HEK293 (cell line): Measurements from ENCODE around the gene RGS6.

Experiments used
- CTCF ChIA-PET: fragments of 350-600 bp; formaldehyde crosslinking; extraction: SDS; loops from one replicate; lab custom pipeline; 2021; ENCODE audit warnings: antibody characterized with exemption; lab: Yijun Ruan, JAX
- POLR2A ChIA-PET: fragments of 300-600 bp; formaldehyde crosslinking; extraction: SDS; loops from one replicate; lab custom pipeline; 2020; ENCODE audit warnings: antibody characterized with exemption, inconsistent platforms; lab: Yijun Ruan, JAX
- H3K27ac ChIP-seq: fragments of 200-500 bp; sonication (Bioruptor generic); 2 replicates; pipeline ENCODE4 v1.5.1; 2014; ENCODE audit warnings: low read depth, low read length, control low read depth, inconsistent platforms; ENCODE audit errors: extremely low read depth
- H3K36me3 ChIP-seq, 2 experiments: fragments of 200-500 bp in 1 of 2; sonication (Bioruptor generic) in 1 of 2; 1 replicate in 1 of 2; 2 replicates in 1 of 2; pipeline ENCODE4 v1.5.1; 2014 to 2017; ENCODE audit warnings: inconsistent platforms in 2 of 2, low read length in 2 of 2; ENCODE audit not compliant: control insufficient read depth in 2 of 2, insufficient read depth in 1 of 2
- H3K4me1 ChIP-seq: fragments of 200-500 bp; sonication (Bioruptor generic); 2 replicates; pipeline ENCODE4 v1.5.1; 2014; ENCODE audit warnings: mild to moderate bottlenecking, low read length, inconsistent platforms; ENCODE audit not compliant: control insufficient read depth, insufficient read depth
- H3K4me3 ChIP-seq: 2 replicates; pipeline ENCODE4 v1.5.1; 2011; ENCODE audit warnings: low read depth, mild to moderate bottlenecking, control low read depth, low read length, moderate library complexity
- H3K9me3 ChIP-seq: fragments of 200-500 bp; sonication (Bioruptor generic); 2 replicates; pipeline ENCODE4 v1.5.1; 2014; ENCODE audit warnings: low read depth, low read length, inconsistent platforms; ENCODE audit not compliant: control insufficient read depth, insufficient read depth
- BCL11B ChIP-seq: fragments of 450-650 bp; formaldehyde crosslinking; IDR thresholded peaks from 2 replicates; pipeline ENCODE4 v1.5.1; 2016; ENCODE audit warnings: low read depth, missing biosample characterization, missing genetic modification characterization
- GLIS1 ChIP-seq: fragments of 450-650 bp; formaldehyde crosslinking; IDR thresholded peaks from 2 replicates; pipeline ENCODE4 v1.5.1; 2016; ENCODE audit warnings: missing biosample characterization, missing genetic modification characterization
- SP7 ChIP-seq: fragments of 450-650 bp; formaldehyde crosslinking; IDR thresholded peaks from 2 replicates; pipeline ENCODE4 v1.5.1; 2016; ENCODE audit warnings: missing biosample characterization, missing genetic modification characterization
- ZBTB10 ChIP-seq: fragments of 450-650 bp; formaldehyde crosslinking; IDR thresholded peaks from 2 replicates; pipeline ENCODE4 v1.5.1; 2016; ENCODE audit warnings: missing biosample characterization, missing genetic modification characterization
- ZBTB20 ChIP-seq: fragments of 450-650 bp; formaldehyde crosslinking; IDR thresholded peaks from 2 replicates; pipeline ENCODE4 v1.5.1; 2016; ENCODE audit warnings: missing biosample characterization, missing genetic modification characterization
- ZBTB26 ChIP-seq: fragments of 450-650 bp; formaldehyde crosslinking; optimal IDR thresholded peaks from 2 replicates; pipeline ENCODE3; 2016; ENCODE audit warnings: missing biosample characterization, mild to moderate bottlenecking, missing genetic modification characterization
- ZNF114 ChIP-seq: fragments of 450-650 bp; formaldehyde crosslinking; IDR thresholded peaks from 2 replicates; pipeline ENCODE4 v1.5.0; 2017; ENCODE audit warnings: missing biosample characterization, missing genetic modification characterization
- ZNF211 ChIP-seq: fragments of 450-650 bp; formaldehyde crosslinking; IDR thresholded peaks from 2 replicates; pipeline ENCODE4 v1.5.1; 2016; ENCODE audit warnings: low read depth, missing biosample characterization, missing genetic modification characterization
- ZNF26 ChIP-seq: fragments of 450-650 bp; formaldehyde crosslinking; IDR thresholded peaks from 2 replicates; pipeline ENCODE4 v1.5.1; 2016; ENCODE audit warnings: missing biosample characterization, missing genetic modification characterization
- ZNF274 ChIP-seq, 2 experiments: fragments of 200-500 bp in 1 of 2; fragments of 450-650 bp in 1 of 2; sonication (Bioruptor generic) in 1 of 2; formaldehyde crosslinking in 1 of 2; IDR thresholded peaks; 2 replicates each; pipeline versions ENCODE4 v1.5.1 to v1.6.1; 2014 to 2016; ENCODE audit warnings: borderline replicate concordance in 1 of 2, inconsistent platforms in 1 of 2, low read length in 1 of 2, missing biosample characterization in 1 of 2, missing genetic modification characterization in 1 of 2
- ZNF292 ChIP-seq: fragments of 450-650 bp; formaldehyde crosslinking; IDR thresholded peaks from 2 replicates; pipeline ENCODE4 v1.5.1; 2016; ENCODE audit warnings: low read depth, missing biosample characterization, missing genetic modification characterization, borderline replicate concordance
- ZNF350 ChIP-seq: fragments of 450-650 bp; formaldehyde crosslinking; IDR thresholded peaks from 2 replicates; pipeline ENCODE4 v1.5.0; 2017; ENCODE audit warnings: missing biosample characterization, mild to moderate bottlenecking, missing genetic modification characterization
- ZNF473 ChIP-seq: fragments of 450-650 bp; formaldehyde crosslinking; IDR thresholded peaks from 2 replicates; pipeline ENCODE4 v1.5.1; 2017; ENCODE audit warnings: missing biosample characterization, missing genetic modification characterization
- ZNF48 ChIP-seq: fragments of 450-650 bp; formaldehyde crosslinking; IDR thresholded peaks from 2 replicates; pipeline ENCODE4 v1.5.1; 2016; ENCODE audit warnings: missing biosample characterization, missing genetic modification characterization
- ZNF510 ChIP-seq: fragments of 450-650 bp; formaldehyde crosslinking; IDR thresholded peaks from 2 replicates; pipeline ENCODE4 v1.5.1; 2018; ENCODE audit warnings: mild to moderate bottlenecking, missing genetic modification characterization, missing biosample characterization; ENCODE audit not compliant: insufficient replicate concordance
- ZNF530 ChIP-seq: fragments of 450-650 bp; formaldehyde crosslinking; IDR thresholded peaks from 2 replicates; pipeline ENCODE4 v1.5.1; 2016; ENCODE audit warnings: low read depth, missing biosample characterization, missing genetic modification characterization
- ZNF544 ChIP-seq: fragments of 450-650 bp; formaldehyde crosslinking; IDR thresholded peaks from 2 replicates; pipeline ENCODE4 v1.5.0; 2017; ENCODE audit warnings: missing biosample characterization, missing genetic modification characterization
- ZNF548 ChIP-seq: fragments of 450-650 bp; formaldehyde crosslinking; IDR thresholded peaks from 2 replicates; pipeline ENCODE4 v1.5.1; 2016; ENCODE audit warnings: missing biosample characterization, missing genetic modification characterization
- ZNF621 ChIP-seq: fragments of 450-650 bp; formaldehyde crosslinking; IDR thresholded peaks from 2 replicates; pipeline ENCODE4 v1.5.1; 2017; ENCODE audit warnings: missing biosample characterization, missing genetic modification characterization
- ZNF629 ChIP-seq: fragments of 450-650 bp; formaldehyde crosslinking; IDR thresholded peaks from 2 replicates; pipeline ENCODE4 v1.5.1; 2017; ENCODE audit warnings: missing biosample characterization, missing genetic modification characterization
- ZNF670 ChIP-seq: fragments of 450-650 bp; formaldehyde crosslinking; IDR thresholded peaks from 2 replicates; pipeline ENCODE4 v1.5.1; 2016; ENCODE audit warnings: missing biosample characterization, missing genetic modification characterization, low read depth
- ZNF707 ChIP-seq: fragments of 450-650 bp; formaldehyde crosslinking; IDR thresholded peaks from 2 replicates; pipeline ENCODE4 v1.5.1; 2016; ENCODE audit warnings: missing biosample characterization, missing genetic modification characterization
- ZNF785 ChIP-seq: fragments of 450-650 bp; formaldehyde crosslinking; IDR thresholded peaks from 2 replicates; pipeline ENCODE4 v1.5.1; 2016; ENCODE audit warnings: missing biosample characterization, missing genetic modification characterization
- ZNF843 ChIP-seq: fragments of 450-650 bp; formaldehyde crosslinking; IDR thresholded peaks from 2 replicates; pipeline ENCODE4 v1.5.1; 2016; ENCODE audit warnings: missing biosample characterization, missing genetic modification characterization
- ZSCAN16 ChIP-seq: fragments of 450-650 bp; formaldehyde crosslinking; IDR thresholded peaks from 2 replicates; pipeline ENCODE4 v1.5.1; 2016; ENCODE audit warnings: missing biosample characterization, missing genetic modification characterization

RGS6 gene

GRCh38 chr14:72341237-72341636 lies 409.0 kb downstream of the RGS6 start:
- TF ChIP-seq BCL11B (tag by site-specific recombination) (no peak), ZNF548 (tag by site-specific recombination) (no peak), ZNF48 (tag by site-specific recombination) (no peak), ZNF510 (no peak), ZNF843 (tag by site-specific recombination) (no peak)
- Histone ChIP-seq H3K9me3 (no peaks in the 10 kb centered on the region), H3K27ac (no peak overlapping the region), H3K4me3 (no peak overlapping the region), H3K36me3 (no peaks in the 10 kb centered on the region), H3K4me1 (no peaks in the 10 kb centered on the region)
- POLR2A ChIA-PET: no interaction called here
- CTCF ChIA-PET: no interaction called here

- H3K36me3 ChIP-seq: no peaks in the 10 kb centered on the region
- TF ChIP-seq ZNF843 (tag by site-specific recombination) (no peak), ZNF211 (tag by site-specific recombination) (no peak), ZNF785 (no peak), ZBTB26 (tag by site-specific recombination) (no peak), ZNF114 (tag by site-specific recombination) (no peak), ZNF530 (tag by site-specific recombination) (no peak)
- CTCF ChIA-PET: no interaction called here
- no peaks in the 10 kb centered on the region for H3K9me3 ChIP-seq
- no peak overlapping the region for H3K27ac ChIP-seq
- H3K4me3 ChIP-seq: no peak overlapping the region
- POLR2A ChIA-PET: no interaction called here
- H3K4me1 ChIP-seq: no peaks in the 10 kb centered on the region
Observed at GRCh38 chr14:72341686-72342085, 409.5 kb downstream of the RGS6 start.

- CTCF ChIA-PET: no interaction called here
- no peak overlapping the region for H3K27ac ChIP-seq
Observed at GRCh38 chr14:72347118-72347517, 414.9 kb downstream of the RGS6 start.

GRCh38 chr14:72350215-72350614 lies 418.0 kb downstream of the RGS6 start:
- ChIA-PET CTCF (no interaction called here), POLR2A (no interaction called here)
- no peaks in the 10 kb centered on the region for H3K36me3 ChIP-seq
- no peak overlapping the region for H3K27ac ChIP-seq
- H3K4me1 ChIP-seq: no peaks in the 10 kb centered on the region
- no peaks in the 10 kb centered on the region for H3K9me3 ChIP-seq
- no peak overlapping the region for H3K4me3 ChIP-seq
- TF ChIP-seq ZSCAN16 (tag by site-specific recombination) (no peak), GLIS1 (tag by site-specific recombination) (no peak), ZNF544 (no peak), ZNF707 (tag by site-specific recombination) (no peak), ZNF629 (tag by site-specific recombination) (no peak), ZNF473 (tag by site-specific recombination) (no peak), SP7 (no peak), ZNF292 (tag by site-specific recombination) (no peak), ZNF621 (tag by site-specific recombination) (no peak), ZNF26 (tag by site-specific recombination) (no peak)

More at GRCh38 chr14:72347118-72347517, 414.9 kb downstream of the RGS6 start:
- POLR2A ChIA-PET: no interaction called here
- Histone ChIP-seq H3K9me3 (no peaks in the 10 kb centered on the region), H3K36me3 (no peaks in the 10 kb centered on the region), H3K4me3 (no peak overlapping the region), H3K4me1 (no peaks in the 10 kb centered on the region)
- no peak for TF ChIP-seq ZNF670 (tag by site-specific recombination)
- no peak for TF ChIP-seq ZNF350 (tag by site-specific recombination)
- no peak for TF ChIP-seq ZNF274 (IDR thresholded peaks at IDR 0.05; ENCODE audit: low read length)
- no peak for TF ChIP-seq ZNF274 (tag by site-specific recombination; IDR thresholded peaks at IDR 0.05; ENCODE audit: borderline replicate concordance)
- TF ChIP-seq ZBTB20 (tag by site-specific recombination): no peak
- TF ChIP-seq ZBTB10 (tag by site-specific recombination): no peak
